Inflammatory macrophage treated with lipopolysaccharide for 1 hour (primary cell): Measurements from ENCODE around the gene CYP20A1.
"Not testable (repeated sequence)": the region's sequence is repeated elsewhere in the genome, so short reads cannot be mapped to it uniquely, and the experiment has no call there.

Source experiments
- DNase-seq, 2 donors: peaks; one replicate each; pipeline ENCODE4 v3.0.0-alpha.2; 2020 to 2022

The CYP20A1 gene

DNA sequence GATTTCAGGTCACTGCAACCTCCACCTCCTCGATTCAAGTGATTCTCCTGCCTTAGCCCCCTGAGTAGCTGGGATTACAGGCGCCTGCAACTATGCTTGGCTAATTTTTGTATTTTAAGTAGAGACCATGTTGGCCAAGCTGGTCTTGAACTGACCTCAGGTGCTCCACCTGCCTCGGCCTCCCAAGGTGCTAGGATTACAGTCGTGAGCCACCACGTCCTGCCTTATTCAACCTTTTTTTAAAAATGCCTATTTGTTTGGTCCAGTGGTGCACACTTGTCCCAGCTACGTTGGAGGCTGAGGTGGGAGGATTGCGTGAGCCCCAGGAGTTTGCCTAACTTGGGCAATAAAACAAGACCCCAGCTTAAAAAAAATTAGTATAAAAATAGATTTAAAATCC is 43.3 kb downstream of the CYP20A1 start:
- no peak for DNase-seq

- no peak for DNase-seq
Observed at GRCh38 chr2:203286532-203286931, 47.7 kb downstream of the CYP20A1 start.

DNA sequence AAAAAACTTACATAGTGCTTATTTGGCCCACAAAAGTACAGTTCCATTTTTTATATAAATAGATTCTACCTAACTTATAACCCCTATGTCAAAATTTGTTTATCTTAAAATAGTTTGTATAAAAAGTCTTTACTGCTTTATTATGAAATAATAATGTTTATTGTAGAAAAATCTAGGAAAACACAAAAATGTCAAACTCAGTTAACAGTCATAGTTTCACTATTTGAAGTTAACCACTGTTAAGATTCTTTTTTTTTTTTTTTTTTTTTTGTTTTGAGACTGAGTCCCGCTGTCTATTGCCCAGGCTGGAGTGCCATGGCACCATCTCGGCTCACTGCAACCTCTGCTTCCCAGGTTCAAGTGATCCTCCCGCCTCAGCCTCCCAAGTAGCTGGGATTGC is 62.8 kb downstream of the CYP20A1 start:
- DNase-seq, result no peak

GRCh38 chr2:203302586-203302985 is 63.8 kb downstream of the CYP20A1 start:
- DNase-seq, result not testable (repeated sequence)

GRCh38 chr2:203310688-203311436 is 72.0 kb downstream of the CYP20A1 start:
- DNase-seq, result no peak

DNA sequence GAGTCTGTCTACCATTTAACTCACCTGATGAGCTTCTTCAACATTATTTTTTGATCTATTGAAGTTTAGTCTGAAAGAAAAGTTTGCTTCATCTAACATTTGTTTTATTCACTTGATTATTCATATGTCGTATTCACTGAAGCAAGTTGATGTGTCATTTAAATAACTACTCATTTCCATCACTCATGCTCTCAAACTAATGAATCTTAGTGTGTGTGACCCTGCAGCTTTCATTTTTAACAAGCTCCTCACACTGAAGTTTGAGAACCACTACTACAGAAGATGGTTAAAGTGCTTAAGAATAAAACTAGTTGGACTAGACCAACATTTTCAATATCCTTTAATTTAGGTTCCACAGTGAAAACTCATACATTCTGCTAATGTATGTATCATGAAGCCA is 87.5 kb downstream of the CYP20A1 start:
- no peak for DNase-seq

DNA sequence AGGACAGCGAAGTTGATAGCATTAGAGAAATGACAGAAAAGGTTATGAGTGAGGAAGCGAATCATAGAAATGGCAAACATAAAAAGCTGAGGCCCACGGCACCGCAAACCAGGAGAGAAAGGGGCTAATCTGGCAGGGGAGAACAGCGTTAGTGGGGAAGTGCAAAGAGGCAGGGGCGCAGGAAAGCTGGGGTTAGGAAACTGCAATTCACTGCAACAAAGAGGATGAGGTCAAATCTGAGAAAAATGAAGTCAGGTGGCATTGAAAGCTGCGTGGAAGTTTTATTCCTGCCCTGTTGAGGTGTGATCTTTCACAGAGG is 88.7 kb downstream of the CYP20A1 start:
- DNase-seq, result no peak

DNA sequence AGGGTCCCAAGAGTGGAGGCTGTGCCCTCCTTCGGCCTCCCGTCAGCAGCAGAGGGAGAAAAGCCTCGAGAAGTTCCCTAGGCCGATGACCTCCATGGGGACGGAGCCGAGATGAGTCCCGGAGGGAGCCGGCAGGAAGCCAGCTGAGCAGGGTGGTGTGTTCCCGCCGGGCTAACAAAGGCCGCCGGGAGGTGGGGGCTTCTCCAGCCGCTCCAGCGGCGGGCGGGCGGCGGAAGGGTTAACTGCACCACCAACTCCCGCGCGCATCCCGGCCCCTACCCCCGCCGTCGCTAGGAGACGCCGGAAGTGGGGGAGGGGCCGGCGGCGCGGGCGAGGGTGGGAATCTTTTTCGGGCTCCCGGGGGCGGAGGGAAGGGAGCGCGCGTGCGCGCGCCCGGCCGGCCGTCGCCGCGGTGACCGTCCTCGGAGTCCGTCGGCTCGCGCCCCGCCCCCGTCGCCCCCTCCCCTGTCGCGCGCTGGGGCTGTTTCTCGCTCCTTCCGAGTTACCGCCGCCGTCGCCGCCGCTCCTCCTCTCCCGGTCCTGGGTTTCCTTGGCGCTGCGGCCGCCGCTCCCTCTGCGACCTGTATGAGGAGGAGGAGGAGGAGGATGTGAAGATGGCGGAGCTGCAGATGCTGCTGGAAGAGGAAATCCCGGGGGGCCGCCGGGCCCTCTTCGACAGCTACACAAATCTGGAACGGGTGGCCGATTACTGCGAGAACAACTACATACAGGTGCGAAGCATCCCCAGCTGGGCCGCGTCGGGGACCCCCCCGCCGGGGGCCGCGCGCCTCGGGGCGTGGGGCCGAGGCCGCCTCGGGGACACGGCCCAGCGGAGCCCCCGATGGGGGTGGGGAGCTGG is 89.3 kb downstream of the CYP20A1 start, which contains the start of gene ABI2:
TSS of gene ABI2 (plus strand) at position 494 of the 859 bp plus-strand sequence. CDS start at position 615, 121 bp downstream.
- DNase-seq, result peak; percentile 47 to 55

DNA sequence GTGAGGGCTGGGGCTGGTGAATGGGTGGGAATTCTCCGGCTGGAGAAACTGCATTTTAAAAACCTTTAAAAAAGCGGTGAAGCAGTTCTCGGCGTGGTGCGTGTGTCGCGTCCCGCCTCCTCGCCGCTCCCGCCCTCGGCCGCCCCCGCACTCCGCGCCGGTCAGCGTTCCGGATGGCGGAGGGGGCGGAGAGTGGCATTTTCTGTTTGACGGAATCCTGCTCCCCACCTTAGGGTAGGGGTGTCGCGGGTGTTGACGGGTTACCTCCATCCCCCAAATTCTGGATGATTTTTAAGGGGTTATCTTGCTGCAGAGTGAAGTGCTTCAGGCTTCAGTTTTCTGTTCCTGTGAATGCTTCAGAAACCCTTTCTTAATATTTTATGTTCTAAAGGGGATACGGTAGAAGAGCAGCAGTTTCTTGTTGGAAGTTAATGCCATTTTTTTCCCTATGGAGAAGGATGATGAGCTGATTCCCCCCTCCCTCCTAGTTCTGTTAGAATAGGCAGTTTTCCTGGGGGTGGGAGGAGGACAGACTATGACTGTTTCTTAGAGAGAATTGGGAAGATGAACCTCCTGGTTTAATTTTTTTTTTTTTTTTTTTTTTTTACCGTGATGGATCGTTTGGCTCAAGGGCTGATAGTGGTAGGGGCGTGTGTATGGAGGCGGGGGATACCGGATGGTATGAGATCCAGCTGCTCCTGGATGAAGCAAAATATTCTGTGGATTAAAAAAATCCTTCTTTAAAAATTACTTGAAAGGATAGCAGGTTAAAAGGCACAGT is 90.1 kb downstream of the CYP20A1 start:
- peak in 1 of 2 donors; percentile 51 for DNase-seq

DNA sequence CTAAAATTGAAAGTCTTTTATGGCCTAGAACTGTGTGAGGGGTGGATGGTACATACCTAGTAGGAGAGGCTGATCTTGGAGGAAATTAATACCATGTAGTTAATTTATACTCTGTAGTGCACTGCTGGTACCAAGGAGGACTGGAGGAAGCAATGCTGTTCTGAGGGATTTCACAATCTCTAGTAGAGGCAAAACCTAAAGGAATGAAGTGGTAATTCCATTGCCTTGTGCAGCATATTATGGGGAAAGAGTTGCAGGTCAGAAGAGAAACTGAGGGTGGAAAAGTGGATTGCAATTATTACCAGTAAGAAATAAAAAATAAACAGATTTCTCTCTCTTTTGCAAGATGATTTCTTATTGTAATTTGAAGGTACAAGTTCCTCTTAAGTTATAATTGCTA is 91.6 kb downstream of the CYP20A1 start:
- peak in 1 of 2 donors; percentile 12 for DNase-seq

GRCh38 chr2:203338322-203338721 is 99.5 kb downstream of the CYP20A1 start:
- no peak for DNase-seq

- DNase-seq, result no peak
Observed at GRCh38 chr2:203340791-203341487, 102.1 kb downstream of the CYP20A1 start.

GRCh38 chr2:203341741-203342310 is 103.0 kb downstream of the CYP20A1 start:
- DNase-seq, result no peak

- not testable (repeated sequence) for DNase-seq
Observed at GRCh38 chr2:203342374-203342773, 103.6 kb downstream of the CYP20A1 start.

GRCh38 chr2:203344667-203345066 is 105.8 kb downstream of the CYP20A1 start:
- DNase-seq, result no peak

DNA sequence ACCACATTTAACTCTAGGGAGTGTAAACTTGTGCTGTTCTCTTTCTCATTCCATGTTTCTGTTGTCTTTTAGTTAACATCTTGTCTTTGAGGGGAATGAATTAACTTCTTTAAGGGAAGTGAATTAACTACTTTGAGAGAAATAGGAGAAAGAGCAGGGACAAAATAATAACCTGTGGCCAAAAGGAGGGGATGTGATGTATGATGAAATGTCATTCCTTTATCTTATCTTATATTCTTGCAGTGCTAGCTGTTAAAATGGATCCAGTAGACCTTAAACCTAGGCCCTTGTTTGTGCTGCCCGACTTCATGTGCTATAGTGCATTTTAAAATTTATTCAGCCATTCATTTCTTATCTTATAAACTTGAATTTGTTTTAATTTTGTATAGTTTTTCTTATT is 107.8 kb downstream of the CYP20A1 start:
- no peak for DNase-seq

DNA sequence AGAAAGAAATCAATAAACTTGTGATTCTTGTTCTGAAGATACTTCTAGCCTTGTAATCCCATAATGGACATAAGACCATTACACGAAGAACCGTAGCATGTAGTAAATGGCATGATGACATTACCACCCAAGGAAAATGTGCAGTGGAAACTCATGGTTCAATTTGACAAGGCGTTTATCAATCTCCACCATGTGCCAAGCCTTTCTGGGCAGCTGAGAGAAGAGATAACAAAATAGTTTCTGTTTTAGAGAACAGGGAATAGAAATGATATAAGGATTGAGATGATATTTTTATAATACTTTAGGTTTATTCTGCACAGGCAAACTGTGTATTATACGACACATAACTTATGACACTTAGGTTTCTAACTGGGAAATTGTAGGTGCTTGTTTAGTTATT is 108.6 kb downstream of the CYP20A1 start:
- DNase-seq, result no peak

GRCh38 chr2:203352604-203353255 is 113.9 kb downstream of the CYP20A1 start:
- DNase-seq, result no peak

DNA sequence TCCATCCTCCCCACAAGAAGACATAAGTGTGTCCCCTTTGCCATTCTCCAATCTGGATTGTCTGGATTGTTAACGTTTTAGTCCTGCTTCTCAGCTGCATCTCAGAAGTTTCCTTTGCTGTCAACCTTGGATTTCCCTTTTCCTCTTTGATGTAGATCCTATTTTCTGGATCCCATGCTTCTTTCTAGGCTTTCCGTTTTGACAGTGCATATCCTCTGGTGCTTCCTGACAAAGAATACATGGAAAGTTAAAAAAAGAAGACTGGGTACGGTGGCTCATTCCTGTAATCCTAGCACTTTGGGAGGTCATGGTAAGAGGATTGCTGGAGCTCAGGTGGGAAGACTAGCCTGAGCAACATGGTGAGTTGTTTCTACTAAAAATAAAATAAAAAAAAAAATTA is 116.1 kb downstream of the CYP20A1 start:
- DNase-seq, result no peak
